Measurements from ENCODE around the gene CERS1. TPM values are rescaled to one million over a fixed set of nuclear protein-coding genes. Genes with fewer than 3 reads are reported as not detected.

CERS1 gene
- total and polyA plus RNA-seq, 2 donors (not counting 3 experiments of a cell fraction or from before 2014, with no cell fraction given) = 4.0 to 8.5 TPM

DNA sequence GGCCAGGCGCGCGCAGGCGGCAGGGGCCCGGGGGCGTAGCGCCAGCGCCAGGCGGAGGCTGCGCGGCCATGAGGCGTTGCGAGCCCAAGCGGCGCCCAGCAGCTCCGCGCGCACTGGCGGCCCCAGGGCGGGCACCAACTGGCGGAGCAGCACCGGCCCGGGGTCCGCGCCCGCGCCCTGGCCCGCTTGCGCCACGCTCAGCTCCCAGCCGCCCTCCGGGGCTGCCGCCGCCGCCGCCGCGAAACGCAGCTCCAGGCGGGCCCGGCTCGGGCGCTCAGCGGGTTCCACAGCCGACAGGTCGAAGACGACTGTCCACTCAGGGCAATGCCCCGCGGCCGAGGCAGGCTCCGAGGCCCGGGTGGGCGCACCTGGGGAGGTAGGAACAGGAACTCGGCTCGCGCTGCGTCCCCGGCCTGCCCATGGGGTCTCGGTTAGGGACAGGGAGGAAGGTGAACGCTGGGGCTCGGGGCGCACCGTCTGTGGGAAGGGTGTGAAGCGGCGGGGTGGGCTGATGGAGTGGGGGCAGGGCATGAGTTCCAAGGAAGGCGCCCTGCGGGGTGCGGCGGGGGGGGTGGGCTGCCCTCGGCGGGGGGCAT, 26.8 kb downstream of the CERS1 start:
- Histone ChIP-seq H3K27me3 (ENCODE audit: control insufficient read depth in 2 of 2, insufficient read depth in 2 of 2, low read length in 2 of 2) (peaks cover 5 to 11% of the 10 kb centered on the region in 2 experiments), H3K9me1 (replicated peaks; ENCODE audit: control insufficient read depth, extremely low read depth, insufficient read depth, low read length) (no peaks in the 10 kb centered on the region), H3K4me3 (replicated peaks in 1 of 3; ENCODE audit: insufficient read depth in 1 of 3, low read depth in 1 of 3, low read length in 3 of 3) (no peak overlapping the region), H4K20me1 (replicated peaks; ENCODE audit: control insufficient read depth, extremely low read depth, insufficient read depth, low read length) (no peaks in the 10 kb centered on the region), H3K79me2 (ENCODE audit: control insufficient read depth, insufficient read depth, low read length) (no peaks in the 10 kb centered on the region), H3K27ac (ENCODE audit: insufficient read depth, low read depth, low read length) (no peak overlapping the region), H2AFZ (ENCODE audit: low read depth, low read length) (no peak overlapping the region), H3K4me1 (ENCODE audit: control insufficient read depth, extremely low read depth, insufficient read depth, low read length) (no peaks in the 10 kb centered on the region), H3K9me3 (replicated peaks; ENCODE audit: control insufficient read depth, insufficient read depth, low read length) (no peaks in the 10 kb centered on the region), H3K4me2 (ENCODE audit: insufficient read depth, low read length) (no peak overlapping the region), H3K36me3 (ENCODE audit: control insufficient read depth in 2 of 2, extremely low read depth in 1 of 2, insufficient read depth in 2 of 2, low read length in 2 of 2) (peaks cover 12 to 19% of the 10 kb centered on the region in 2 experiments), H3K9ac (replicated peaks; ENCODE audit: extremely low read depth, insufficient read depth, low read length) (no peak overlapping the region)
- FAIRE-seq (no peak), DNase-seq (ENCODE audit: low read depth, low spot score) (no peak)
- dilution Hi-C loops (cut with MboI; ENCODE audit: extremely low pct_ligation_motif_present, low sequenced_read_pairs) = no loop called here
- TF ChIP-seq, protein P1, sequence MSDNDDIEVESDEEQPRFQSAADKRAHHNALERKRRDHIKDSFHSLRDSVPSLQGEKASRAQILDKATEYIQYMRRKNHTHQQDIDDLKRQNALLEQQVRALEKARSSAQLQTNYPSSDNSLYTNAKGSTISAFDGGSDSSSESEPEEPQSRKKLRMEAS (IDR thresholded peaks at IDR 0.05; ENCODE audit: insufficient read depth, insufficient read length) = no peak
- TF ChIP-seq EZH2 (IDR thresholded peaks at IDR 0.05; ENCODE audit: borderline replicate concordance, low read depth, low read length, severe bottlenecking) = peak; percentile 87
- TF ChIP-seq, protein P2, sequence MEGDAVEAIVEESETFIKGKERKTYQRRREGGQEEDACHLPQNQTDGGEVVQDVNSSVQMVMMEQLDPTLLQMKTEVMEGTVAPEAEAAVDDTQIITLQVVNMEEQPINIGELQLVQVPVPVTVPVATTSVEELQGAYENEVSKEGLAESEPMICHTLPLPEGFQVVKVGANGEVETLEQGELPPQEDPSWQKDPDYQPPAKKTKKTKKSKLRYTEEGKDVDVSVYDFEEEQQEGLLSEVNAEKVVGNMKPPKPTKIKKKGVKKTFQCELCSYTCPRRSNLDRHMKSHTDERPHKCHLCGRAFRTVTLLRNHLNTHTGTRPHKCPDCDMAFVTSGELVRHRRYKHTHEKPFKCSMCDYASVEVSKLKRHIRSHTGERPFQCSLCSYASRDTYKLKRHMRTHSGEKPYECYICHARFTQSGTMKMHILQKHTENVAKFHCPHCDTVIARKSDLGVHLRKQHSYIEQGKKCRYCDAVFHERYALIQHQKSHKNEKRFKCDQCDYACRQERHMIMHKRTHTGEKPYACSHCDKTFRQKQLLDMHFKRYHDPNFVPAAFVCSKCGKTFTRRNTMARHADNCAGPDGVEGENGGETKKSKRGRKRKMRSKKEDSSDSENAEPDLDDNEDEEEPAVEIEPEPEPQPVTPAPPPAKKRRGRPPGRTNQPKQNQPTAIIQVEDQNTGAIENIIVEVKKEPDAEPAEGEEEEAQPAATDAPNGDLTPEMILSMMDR (IDR thresholded peaks at IDR 0.05; ENCODE audit: extremely low read depth in 1 of 2, insufficient read depth in 1 of 2, low read depth in 1 of 2, low read length in 2 of 2) = no peak
- no TSS peak for BruUV-seq (replicated peaks)
- ChIA-PET POLR2A (no interaction called here), CTCF (interaction anchor here (1.1 to 1.4 kb wide), 2 partner anchors 118 to 275 kb away, joined by 3 to 4 read pairs; no protein-coding TSS in a partner anchor)
- intact Hi-C loops (cut with micrococcal nuclease) = loop anchor here (5.0 to 10.0 kb wide), 2 partner anchors 46 to 118 kb away; partner anchors contain the start of genes COPE and DDX49

Measured in endothelial cell of umbilical vein (primary cell).